Stimulated activated CD4-positive, alpha-beta T cell treated with anti-CD3 and anti-CD28 coated beads, TNF-alpha, amount 100 ng/mL, for 1 hour (primary cell): Measurements from ENCODE around the gene MAGIX.
A peak's percentile ranks its signal among the peaks of the same experiment; 100 is the strongest.
"Not testable (repeated sequence)": the region's sequence is repeated elsewhere in the genome, so short reads cannot be mapped to it uniquely, and the experiment has no call there.

ENCODE experiments used
- DNase-seq, 3 donors: peaks; one replicate each; pipeline ENCODE4 v3.0.0-alpha.2; 2020; ENCODE audit warnings: low read depth in 3 of 3, low spot score in 1 of 3

Gene MAGIX

GRCh38 chrX:49162620-49163019, at the start of gene MAGIX:
Gene MAGIX (plus strand): TSS chrX:49162758. CDS start chrX:49162890, 132 bp downstream.
- DNase-seq: no peak

DNA sequence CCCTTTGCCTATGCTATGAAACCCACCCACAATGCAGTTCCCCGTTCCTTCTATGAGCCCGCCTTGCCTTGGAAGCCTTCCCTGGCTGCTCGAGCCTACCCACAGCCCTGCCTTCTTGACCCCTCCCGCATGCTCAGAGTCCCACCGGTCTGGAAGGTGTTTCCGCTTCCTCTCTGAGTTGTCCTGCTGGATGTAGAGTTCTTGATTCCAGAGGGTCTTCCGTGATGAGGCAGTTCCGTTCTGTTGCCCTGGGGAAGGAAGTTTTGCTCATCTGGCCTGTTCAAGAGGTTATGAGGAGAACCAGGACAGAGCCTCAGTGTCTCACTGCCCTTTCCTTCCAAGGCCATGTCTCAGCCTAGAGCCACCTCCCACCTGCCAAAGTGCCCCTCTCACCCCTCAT, 46.5 kb upstream of the MAGIX start:
- no peak for DNase-seq

DNA sequence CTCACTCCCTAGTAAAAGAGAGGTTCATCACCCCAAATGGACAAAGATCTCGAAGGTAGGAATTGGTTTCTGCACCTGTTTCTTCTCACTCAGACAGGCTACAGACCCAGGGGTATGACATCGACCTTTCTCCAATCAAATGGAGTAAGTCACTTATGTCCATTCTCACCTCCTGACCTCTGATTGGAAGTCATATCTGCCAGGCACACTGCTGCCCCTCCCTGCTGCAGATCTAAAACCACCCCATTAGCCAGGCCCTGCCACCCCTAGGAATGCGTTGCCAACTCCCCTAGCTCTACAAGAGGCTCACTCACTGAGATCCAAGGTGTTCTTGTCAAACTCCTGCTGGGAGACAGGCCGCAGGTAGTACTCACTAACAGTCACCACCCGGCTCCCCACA, 45.8 kb upstream of the MAGIX start:
- no peak for DNase-seq

GRCh38 chrX:49117581-49117980, 45.0 kb upstream of the MAGIX start:
- DNase-seq: no peak

DNA sequence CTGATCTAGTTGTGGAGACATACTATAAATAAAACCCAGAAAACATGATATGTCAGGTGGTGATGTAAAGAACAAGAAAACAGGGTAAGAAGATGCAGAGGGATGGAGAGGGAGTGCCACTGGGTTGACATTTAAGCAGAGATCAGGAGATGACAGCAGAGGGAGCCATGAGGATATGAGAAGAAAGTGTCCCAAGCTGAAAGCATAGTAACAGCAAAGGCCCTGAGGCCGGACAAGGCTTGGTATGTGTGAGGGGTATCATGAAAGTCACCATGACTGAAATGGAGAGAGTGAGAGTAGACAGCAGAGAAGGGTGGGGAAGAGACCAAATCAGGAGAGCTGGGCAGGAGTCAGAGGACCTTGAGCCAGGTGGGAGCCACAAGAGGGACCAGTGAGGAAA, 42.5 kb upstream of the MAGIX start:
- DNase-seq: no peak

DNA sequence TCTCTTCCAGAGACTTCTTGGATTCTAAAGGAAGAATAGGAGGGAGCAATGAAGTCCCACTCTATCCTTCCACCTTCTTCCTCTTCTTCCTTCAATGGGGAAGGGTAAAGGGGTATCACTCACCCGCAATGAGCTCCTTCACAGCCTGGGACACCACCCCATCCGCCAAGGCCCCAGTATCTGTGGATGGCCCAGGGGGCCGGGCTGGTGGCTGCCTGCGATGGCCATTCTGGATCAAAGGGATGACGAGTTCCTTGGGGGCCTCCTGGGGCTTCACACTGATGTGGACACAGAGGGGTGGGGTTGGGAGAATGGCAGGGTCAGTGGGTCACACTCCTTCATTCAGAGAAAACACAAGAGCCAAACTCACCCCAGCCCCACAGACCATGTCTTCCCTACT, 40.1 kb upstream of the MAGIX start:
- no peak for DNase-seq

DNA sequence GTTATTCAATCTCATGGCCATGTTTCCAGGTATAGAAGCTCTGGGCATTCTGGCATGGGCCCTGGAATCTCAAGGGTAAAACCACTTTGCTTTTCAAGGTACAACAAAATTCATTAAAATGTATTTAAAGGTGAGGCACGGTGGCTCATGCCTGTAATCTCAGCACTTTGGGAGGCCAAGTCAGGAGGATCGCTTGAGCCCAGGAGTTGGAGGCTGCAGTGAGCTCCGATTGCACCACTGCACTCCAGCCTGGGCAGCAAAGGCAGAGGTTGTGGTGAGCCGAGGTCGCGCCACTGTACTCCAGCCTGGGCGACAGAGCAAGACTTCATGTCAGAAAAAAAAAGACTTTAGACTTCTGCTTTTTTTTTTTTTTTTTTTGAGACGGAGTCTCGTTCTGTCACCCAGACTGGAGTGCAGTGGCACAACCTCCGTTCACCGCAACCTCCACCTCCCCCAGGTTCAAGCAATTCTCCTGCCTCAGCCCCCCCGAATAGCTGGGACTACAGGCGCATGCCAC, 34.8 kb upstream of the MAGIX start:
- DNase-seq: not testable (repeated sequence)

- DNase-seq: no peak
Observed at GRCh38 chrX:49129427-49129826, 33.1 kb upstream of the MAGIX start.

DNA sequence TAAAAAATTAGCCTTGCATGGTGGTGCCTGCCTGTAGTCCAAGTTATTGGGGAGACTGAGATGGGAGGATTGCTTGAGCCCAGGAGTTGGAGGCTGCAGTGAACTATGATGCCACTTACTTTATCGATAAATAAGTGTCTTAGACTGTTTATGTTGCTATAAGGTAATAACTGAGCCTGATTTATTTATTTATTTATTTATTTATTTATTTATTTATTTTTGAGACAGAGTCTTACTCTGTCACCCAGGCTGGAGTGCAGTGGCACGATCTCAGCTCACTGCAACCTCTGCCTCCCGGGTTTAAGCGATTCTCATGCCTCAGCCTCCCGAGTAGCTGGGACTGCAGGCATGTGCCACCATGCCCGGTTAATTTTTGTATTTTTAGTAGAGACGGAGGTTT, 30.3 kb upstream of the MAGIX start:
- not testable (repeated sequence) for DNase-seq

DNA sequence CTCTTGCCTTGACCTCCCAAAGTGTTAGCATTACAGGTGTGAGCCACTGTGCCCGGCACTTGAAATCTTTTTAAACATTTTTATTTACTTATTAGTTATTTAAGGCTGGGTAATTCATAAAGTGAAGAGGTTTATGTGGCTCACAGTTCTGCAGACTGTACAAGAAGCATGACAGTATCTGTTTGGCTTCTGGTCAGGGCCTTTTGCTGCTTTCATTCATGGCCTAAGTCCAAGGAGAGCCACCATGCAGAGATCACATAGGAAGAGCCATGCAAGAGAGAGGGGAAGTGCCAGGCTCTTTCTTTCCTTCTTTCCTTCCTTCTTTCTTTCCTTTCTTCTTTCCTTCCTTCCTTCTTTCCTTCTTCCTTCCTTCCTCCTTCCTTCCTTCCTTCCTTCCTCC, 28.8 kb upstream of the MAGIX start:
- no peak for DNase-seq

- no peak for DNase-seq
Observed at GRCh38 chrX:49137492-49137891, 25.1 kb upstream of the MAGIX start.

DNA sequence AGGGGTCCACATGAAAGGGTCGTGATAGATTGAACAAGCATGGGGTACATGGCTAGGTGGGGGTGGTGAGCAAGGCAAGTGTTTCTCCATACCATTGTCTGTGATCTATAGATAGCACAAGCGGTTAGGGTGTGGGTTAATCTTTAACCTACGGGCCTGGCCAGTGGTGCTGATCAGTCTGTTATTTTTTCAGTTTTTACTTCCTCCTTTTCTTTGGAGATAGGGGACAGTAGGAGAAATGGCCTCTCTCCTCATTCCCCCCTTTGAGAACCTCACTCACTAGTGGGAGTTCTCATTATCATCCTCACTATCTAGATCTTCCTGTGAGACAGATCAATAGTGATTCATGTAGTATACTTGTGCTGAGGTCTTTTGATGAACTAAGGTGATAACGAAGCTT, 22.8 kb upstream of the MAGIX start:
- DNase-seq: no peak

- DNase-seq: not testable (repeated sequence)
Observed at GRCh38 chrX:49142264-49142663, 20.3 kb upstream of the MAGIX start.

GRCh38 chrX:49143154-49143553, 19.4 kb upstream of the MAGIX start:
- DNase-seq: not testable (repeated sequence)

- no peak for DNase-seq
Observed at GRCh38 chrX:49147282-49147681, 15.3 kb upstream of the MAGIX start.

GRCh38 chrX:49147936-49148335, 14.6 kb upstream of the MAGIX start:
- no peak for DNase-seq

- DNase-seq: not testable (repeated sequence)
Observed at GRCh38 chrX:49148390-49149100, 14.0 kb upstream of the MAGIX start.

DNA sequence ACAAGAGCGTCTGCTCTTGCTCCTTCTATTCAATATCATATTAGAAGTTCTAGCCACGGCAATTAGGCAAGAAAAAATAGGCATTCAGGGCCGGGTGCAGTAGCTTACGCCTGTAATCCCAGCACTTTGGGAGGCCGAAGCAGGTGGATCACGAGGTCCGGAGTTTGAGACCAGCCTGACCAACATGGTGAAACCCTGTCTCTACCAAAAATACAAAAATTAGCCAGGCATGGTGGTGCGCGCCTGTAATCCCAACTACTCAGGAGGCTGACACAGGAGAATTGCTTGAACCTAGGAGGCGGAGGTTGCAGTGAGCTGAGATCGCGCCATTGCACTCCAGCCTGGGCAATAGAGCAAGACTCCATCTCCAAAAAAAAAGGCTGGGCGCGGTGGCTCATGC, 13.3 kb upstream of the MAGIX start:
- not testable (repeated sequence) for DNase-seq

- no peak for DNase-seq
Observed at GRCh38 chrX:49153467-49153866, 9.1 kb upstream of the MAGIX start.

DNA sequence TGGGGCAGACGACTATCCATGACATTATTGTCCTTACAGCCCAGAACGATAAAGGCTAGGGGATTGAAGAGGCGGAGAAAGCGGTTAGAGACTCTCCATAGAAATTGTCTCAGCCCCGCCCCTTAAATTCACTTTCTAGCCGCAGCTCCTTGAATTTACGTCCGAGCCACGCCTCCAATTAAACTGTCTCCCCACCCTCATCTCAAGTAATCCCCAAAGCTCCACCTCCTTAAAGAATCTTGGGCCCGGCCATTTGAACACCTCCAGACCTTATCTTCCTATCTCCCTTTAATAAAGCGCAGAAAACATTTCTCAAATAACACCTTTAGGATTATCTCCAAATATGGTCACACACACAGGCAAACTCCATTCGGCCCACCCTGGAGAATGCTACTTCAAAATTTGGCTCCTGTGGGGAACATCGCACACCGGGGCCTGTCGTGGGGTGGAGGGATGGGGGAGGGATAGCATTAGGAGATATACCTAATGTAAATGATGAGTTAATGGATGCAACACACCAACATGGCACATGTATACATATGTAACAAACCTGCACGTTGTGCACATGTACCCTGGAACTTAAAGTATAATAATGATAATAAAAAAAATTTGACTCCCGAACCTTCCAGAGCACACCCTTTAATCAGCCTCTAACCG, 7.2 kb upstream of the MAGIX start:
- no peak for DNase-seq

- peak; percentile 64 to 75 (median 66) for DNase-seq
Observed at GRCh38 chrX:49155900-49156837, 6.4 kb upstream of the MAGIX start.

DNA sequence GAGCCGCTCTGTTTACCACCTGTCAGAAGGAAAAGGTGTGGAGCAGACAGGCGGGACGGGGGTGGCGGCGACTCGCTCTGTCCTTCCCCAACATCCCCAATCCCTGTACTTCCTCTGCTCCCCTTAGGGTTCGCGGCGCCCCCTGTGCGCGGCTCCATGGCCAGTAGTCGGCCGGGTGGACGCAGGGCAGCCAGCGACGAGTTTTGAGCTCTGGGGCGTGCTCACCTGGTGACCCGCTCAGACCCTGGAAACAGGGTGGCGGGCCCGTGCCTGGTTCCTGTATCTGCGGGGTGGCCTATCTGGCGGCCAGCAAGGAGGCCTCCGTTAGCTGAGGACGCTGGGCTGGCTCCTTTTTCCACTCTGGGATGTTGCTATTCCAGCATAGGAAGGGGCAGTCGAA, 5.4 kb upstream of the MAGIX start:
- no peak for DNase-seq
